ENCODE measurements around the gene HS3ST2.

The HS3ST2 gene

DNA sequence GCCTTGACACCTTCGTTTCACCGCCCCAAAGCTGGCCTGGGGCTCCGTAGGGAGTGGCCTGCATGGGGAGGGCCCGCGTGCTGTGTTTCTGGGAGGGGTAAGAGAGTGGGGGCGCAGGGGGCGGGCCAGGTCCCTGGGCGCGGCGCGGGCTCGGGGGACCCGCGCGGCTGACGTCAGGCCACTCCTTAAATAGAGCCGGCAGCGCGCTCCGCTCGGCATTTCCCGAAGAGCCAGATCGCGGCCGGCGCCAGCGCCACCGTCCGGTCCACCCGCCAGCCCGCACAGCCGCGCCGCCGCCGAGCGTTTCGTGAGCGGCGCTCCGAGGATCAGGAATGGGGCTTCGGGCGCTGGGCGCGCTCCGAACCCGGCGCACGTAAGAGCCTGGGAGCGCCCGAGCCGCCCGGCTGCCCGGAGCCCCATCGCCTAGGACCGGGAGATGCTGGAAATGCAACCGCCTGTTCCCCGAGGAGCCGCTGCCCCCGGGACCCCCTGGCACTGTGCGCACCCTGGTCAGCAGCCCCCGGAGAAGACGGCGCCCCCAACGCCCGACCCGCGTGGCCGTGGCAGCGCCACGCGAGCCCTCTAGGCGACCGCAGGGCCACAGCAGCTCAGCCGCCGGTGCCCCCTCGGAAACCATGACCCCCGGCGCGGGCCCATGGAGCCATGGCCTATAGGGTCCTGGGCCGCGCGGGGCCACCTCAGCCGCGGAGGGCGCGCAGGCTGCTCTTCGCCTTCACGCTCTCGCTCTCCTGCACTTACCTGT, at the start of gene HS3ST2:
TSS of gene HS3ST2 (plus strand) at position 215 of the 763 bp plus-strand sequence. CDS start at position 664, 449 bp downstream.
- no peak for DNase-seq (ENCODE audit: low spot score)

DNA sequence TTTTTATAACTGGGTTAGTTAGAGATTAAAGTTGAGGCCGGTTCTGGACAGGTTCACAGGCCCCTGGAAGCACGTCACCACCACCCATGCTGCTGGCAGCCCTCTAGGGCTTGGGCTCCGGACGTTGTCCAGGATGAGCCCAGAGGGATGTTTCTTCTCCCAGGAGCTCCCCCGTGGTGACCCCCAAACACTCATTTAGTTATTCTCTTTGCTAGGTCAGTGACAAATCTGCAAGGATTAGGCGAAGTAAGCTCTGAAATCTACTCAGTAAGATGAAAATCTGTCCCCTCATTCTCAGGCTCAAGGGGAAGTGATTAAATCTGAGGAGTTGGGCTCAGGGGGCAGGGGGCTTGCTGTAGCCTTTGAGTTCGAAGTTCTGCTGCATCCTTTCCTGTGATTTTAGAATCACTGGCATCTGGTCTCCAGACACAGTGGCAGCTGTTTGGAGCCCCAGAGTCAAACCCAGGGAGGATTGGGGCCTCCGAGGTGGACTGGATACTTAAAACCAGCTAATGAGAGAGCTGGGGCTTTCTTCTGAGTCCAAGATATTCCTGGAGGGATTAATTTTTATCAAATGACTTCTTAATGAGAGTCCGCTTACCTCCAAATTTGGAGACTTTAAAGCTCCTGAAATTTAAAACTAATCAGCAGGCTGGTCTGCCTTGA, 49.2 kb upstream of the HS3ST2 start:
- DNase-seq (ENCODE audit: low spot score), result no peak

DNA sequence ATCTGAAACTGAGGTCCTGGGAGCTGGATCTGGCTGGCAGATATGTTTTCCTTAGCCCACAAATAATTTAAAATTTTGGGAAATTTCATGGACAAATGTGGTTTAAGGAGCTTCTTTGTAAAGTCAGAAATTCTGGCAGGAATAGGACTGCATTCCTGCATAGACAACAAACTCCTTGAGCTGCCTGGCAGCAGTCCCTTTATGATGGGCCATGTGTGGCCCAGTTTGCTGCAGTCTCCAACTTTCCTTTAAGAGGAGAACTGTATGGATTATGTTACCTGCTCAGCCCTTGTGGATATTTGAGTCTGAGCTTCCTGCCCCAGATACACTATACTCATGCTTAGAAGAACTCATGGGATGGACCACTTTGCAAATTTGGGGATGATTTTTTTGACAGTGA, 48.5 kb upstream of the HS3ST2 start:
- DNase-seq (ENCODE audit: low spot score), result no peak

- DNase-seq (ENCODE audit: low spot score), result no peak
These were observed 43.1 kb upstream of the HS3ST2 start for GRCh38 chr16:22770866-22771265.

DNA sequence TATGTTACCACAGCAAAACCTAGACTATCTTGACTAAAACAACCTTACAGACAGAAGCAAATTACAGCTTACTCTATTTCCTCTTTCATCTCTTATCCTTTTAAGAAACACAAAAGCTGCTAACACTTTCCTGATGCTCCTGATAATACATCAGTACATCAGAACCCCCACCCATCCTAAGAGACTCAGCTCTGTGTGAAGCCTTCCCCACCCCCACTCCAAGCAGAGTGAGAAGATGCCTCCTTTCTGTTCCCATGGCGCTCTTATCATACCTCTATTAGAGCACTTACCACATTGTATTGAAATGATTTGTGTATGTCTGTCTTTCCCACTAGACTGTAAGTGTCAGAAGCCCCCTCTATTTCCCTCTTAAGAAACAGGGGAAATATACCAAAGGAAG, 42.4 kb upstream of the HS3ST2 start:
- no peak for DNase-seq (ENCODE audit: low spot score)

- DNase-seq (ENCODE audit: low spot score), result no peak
These were observed 38.6 kb upstream of the HS3ST2 start for GRCh38 chr16:22775220-22775922.

- no peak for DNase-seq (ENCODE audit: low spot score)
These were observed 32.5 kb upstream of the HS3ST2 start for GRCh38 chr16:22781480-22781879.

GRCh38 chr16:22782314-22782713, 31.6 kb upstream of the HS3ST2 start:
- DNase-seq (ENCODE audit: low spot score), result no peak

DNA sequence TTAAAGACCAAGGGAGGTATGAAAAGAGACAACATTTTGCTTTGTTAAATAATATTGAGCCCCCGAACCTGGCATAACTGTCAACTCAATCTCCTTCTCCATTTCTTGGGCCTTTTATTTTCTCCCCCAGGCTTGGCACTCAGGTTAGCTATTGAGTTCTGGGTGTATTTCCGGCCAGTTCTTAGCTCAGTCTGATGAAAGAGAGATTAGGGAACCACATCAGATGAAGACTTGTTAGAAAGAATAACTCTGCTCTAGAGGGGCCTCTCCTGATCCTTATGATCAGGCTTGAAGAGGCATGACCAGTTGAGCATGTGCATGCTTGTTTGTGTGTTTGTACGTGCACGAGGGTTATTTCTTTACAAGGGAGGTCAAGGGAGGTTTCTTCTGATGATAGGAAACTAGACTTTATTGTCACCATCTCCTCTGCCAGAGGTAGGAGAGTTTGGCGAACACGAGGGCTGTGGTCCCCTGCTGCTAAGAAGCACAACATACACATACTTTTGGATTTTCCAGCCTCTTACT, 29.2 kb upstream of the HS3ST2 start:
- no peak for DNase-seq (ENCODE audit: low spot score)

DNA sequence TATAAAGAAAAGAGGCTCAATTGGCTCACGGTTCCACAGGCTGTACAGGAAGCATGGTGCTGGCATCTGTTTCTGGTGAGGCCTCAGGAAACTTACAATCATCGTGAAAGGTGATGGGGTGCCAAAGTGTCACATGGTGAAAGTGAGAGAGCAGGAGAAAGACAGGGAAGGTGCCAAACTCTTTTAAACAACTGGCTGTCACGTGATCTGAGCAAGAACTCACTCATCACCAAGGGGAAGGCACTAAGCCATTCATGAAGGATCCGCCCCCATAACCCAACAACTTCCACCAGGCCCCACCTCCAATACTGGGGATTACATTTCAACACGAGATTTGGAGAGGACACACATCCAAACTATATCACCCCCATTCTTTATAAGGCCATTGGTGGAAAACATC, 28.4 kb upstream of the HS3ST2 start:
- DNase-seq (ENCODE audit: low spot score), result no peak

DNA sequence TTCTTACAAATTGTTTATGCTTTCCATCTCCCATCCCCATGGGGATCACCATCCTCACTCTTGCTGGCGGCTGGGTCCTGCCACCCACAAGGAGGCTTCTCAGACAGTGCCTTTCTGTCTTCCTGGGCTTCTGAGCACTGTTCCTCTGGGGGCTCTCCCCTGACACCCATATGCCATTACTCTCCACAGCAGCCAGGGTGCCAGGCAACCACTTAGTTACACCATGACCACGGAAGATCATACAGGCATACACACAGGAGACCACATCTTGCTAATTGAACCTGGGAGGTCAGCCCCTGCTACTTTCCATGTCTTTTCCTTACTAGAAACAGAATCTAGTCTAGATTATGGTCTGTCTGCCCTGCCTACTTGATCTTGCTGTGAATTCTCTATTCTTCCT, 27.7 kb upstream of the HS3ST2 start:
- DNase-seq (ENCODE audit: low spot score), result no peak

DNA sequence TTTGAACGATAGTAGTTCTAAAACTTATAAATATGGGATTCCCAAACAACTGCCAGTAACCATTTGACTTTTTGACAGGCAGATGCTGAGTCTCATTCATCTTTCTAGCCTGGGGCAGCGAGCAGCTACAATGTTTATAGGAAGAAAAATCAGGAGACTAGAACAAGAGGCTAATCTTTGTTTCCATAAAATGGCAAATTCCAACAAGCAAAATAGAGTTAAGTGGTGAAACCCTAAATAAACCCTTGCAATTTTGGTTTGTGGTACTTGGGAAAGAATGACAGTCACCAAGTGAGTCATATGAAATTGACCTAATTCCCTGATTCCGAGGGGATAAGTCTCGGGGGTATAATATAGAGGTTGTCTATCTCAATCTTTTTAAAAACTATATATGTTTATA, 27.3 kb upstream of the HS3ST2 start:
- DNase-seq (ENCODE audit: low spot score), result no peak

DNA sequence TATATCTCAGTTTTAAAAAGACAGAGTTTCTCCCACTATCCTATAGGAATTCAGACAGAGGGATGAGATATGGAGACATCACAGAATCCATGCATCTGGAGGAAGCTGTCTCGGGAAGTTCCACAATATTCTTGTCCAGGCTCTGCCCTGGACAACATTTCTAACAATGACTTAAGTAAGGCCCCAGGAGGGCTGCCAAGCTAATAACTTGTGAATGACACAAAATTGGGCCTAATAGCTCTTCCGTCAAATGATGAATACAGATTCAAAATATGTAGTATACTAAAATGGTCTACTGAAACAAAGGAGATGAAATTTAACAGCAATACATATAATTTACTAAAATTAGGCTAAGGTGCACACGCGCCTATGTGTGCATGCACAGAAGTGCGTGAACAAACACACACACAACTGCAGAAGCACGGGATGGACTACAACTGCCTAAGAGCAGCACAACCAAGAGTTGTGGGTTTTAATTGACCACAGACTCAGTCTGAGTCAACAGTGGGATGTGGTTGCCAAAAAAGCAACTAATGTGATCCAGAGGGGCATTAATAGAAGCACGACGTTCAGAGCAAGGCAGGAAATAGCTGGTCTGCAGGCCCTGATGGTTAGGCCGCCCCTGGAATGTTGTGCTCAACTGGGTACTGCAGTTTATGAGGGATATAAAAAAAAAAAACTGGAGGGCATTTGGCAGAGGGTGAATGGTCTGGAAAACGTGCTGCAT, 26.3 kb upstream of the HS3ST2 start:
- peak; percentile 84 for DNase-seq (ENCODE audit: low spot score)

- DNase-seq (ENCODE audit: low spot score), result no peak
These were observed 25.8 kb upstream of the HS3ST2 start for GRCh38 chr16:22788193-22788530.

DNA sequence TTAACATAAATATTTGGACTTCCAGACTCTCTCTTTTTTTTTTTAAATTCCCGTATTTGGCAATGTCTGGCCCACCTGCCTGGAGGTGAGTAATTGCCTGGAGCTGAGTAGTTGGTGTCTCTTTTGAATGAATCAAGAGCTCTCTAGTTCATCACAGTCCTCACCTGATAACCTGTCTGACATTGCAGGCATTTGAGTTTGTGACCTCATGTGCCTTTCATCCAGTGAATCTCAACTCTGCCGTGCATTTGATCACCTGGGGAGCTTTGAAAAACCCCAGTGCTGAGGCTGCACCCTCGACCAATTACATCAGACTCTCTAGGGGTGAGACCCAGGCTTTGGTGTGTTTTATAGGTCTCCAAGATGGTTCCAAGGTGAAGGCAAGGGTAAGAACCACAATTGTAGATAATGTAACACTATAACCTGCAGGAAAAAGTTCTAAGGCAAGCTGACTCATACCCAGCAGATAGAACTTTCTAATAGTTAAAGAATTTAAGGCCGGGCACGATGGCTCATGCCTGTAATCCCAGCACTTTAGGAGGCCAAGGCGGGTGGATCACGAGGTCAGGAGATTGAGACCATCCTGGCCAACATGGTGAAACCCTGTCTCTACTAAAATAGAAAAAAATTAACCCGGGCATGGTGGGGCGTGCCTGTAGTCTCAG, 24.5 kb upstream of the HS3ST2 start:
- DNase-seq (ENCODE audit: low spot score), result peak; percentile 9

- DNase-seq (ENCODE audit: low spot score), result no peak
These were observed 16.4 kb upstream of the HS3ST2 start for GRCh38 chr16:22797551-22797950.

DNA sequence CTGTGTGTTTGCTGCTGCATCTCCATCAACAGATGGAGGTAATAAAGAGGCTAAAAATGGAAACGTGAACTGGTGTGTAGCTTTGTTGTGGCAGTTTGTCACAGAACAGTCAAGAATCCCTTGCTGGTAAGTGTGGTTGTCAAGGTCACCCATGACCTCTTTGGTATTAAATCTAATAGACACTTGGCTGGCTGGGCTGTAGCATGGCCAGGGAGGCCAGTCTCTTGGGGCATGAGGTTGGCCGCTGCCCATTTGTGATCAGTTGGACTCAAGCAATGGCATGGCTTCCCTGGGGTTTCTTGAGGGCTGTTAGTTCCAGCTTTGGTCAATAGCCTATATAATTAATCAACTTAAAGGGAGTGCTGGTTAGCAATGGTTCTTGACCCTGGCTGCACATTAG, 14.8 kb upstream of the HS3ST2 start:
- no peak for DNase-seq (ENCODE audit: low spot score)

GRCh38 chr16:22804893-22805292, 9.1 kb upstream of the HS3ST2 start:
- no peak for DNase-seq (ENCODE audit: low spot score)

- DNase-seq (ENCODE audit: low spot score), result no peak
These were observed 8.6 kb upstream of the HS3ST2 start for GRCh38 chr16:22805326-22805725.

- DNase-seq (ENCODE audit: low spot score), result no peak
These were observed 7.2 kb upstream of the HS3ST2 start for GRCh38 chr16:22806811-22807210.

GRCh38 chr16:22810226-22810625, 3.7 kb upstream of the HS3ST2 start:
- DNase-seq (ENCODE audit: low spot score), result no peak
